OCI-LY7 (cell line): ENCODE measurements around the gene GPRC5A.

Experiments
- CTCF ChIP-seq: fragments of 200-600 bp; sonication (generic); conservative IDR thresholded peaks from 2 replicates; pipeline ENCODE4 v1.5.1; 2014; ENCODE audit warnings: mild to moderate bottlenecking, antibody characterized with exemption, low read length, moderate library complexity, mixed read lengths
- EZH2phosphoT487 ChIP-seq: fragments of 200-600 bp; sonication (generic); IDR thresholded peaks from 2 replicates; pipeline ENCODE4 v1.6.1; 2018; ENCODE audit warnings: low read depth, borderline replicate concordance, mild to moderate bottlenecking, mixed run types, antibody characterized with exemption, low read length, moderate library complexity, mixed read lengths

GRCh38 chr12:12909995-12910420 is 18.6 kb downstream of the GPRC5A start:
- TF ChIP-seq CTCF (no peak), EZH2phosphoT487 (no peak)
